ENCODE data around the gene ARID5B.

GRCh38 chr10:62127975-62128374, 226.5 kb downstream of the ARID5B start:
- TF ChIP-seq, protein P1, sequence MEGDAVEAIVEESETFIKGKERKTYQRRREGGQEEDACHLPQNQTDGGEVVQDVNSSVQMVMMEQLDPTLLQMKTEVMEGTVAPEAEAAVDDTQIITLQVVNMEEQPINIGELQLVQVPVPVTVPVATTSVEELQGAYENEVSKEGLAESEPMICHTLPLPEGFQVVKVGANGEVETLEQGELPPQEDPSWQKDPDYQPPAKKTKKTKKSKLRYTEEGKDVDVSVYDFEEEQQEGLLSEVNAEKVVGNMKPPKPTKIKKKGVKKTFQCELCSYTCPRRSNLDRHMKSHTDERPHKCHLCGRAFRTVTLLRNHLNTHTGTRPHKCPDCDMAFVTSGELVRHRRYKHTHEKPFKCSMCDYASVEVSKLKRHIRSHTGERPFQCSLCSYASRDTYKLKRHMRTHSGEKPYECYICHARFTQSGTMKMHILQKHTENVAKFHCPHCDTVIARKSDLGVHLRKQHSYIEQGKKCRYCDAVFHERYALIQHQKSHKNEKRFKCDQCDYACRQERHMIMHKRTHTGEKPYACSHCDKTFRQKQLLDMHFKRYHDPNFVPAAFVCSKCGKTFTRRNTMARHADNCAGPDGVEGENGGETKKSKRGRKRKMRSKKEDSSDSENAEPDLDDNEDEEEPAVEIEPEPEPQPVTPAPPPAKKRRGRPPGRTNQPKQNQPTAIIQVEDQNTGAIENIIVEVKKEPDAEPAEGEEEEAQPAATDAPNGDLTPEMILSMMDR (conservative IDR thresholded peaks at IDR 0.05 in 1 of 2, IDR thresholded peaks at IDR 0.05 in 1 of 2; ENCODE audit: extremely low read depth in 1 of 2, insufficient read depth in 1 of 2, low read depth in 1 of 2, low read length in 2 of 2) = no peak
- TF ChIP-seq EZH2 (IDR thresholded peaks at IDR 0.05; ENCODE audit: borderline replicate concordance, low read length) = no peak

Data from mammary epithelial cell (primary cell).